BLaER1 treated with 17β-estradiol and CSF1 and Interleukin-3, amounts not matched to agents 10 nM and 100 nM (cell line): Measurements from ENCODE around the gene TMEM63A.
"Not testable (repeated sequence)": the region's sequence is repeated elsewhere in the genome, so short reads cannot be mapped to it uniquely, and the experiment has no call there.

Experiments
- H3K27ac ChIP-seq, 11 experiments: shearing (Covaris generic); formaldehyde crosslinking; 2 replicates each; pipeline ENCODE4 v1.8.1; 2022
- H3K27me3 ChIP-seq, 11 experiments: shearing (Covaris generic); formaldehyde crosslinking; 2 replicates each; pipeline ENCODE4 v1.8.1; 2022
- H3K36me3 ChIP-seq, 11 experiments: shearing (Covaris generic); formaldehyde crosslinking; 2 replicates each; pipeline ENCODE4 v1.8.1; 2022
- H3K4me1 ChIP-seq, 10 experiments: shearing (Covaris generic); formaldehyde crosslinking; 2 replicates each; pipeline ENCODE4 v1.8.1; 2022
- H3K4me2 ChIP-seq, 11 experiments: shearing (Covaris generic); formaldehyde crosslinking; 2 replicates each; pipeline ENCODE4 v1.8.1; 2022
- H3K4me3 ChIP-seq, 10 experiments: shearing (Covaris generic); formaldehyde crosslinking; 2 replicates each; pipeline ENCODE4 v1.8.1; 2022
- H3K9ac ChIP-seq, 11 experiments: shearing (Covaris generic); formaldehyde crosslinking; 2 replicates each; pipeline ENCODE4 v1.8.1; 2022
- H3K9me3 ChIP-seq, 11 experiments: shearing (Covaris generic); formaldehyde crosslinking; replicated peaks in 1 of 11; 2 replicates each; pipeline ENCODE4 v1.8.1; 2022
- H4K20me1 ChIP-seq, 11 experiments: shearing (Covaris generic); formaldehyde crosslinking; 2 replicates each; pipeline ENCODE4 v1.8.1; 2022
- Cebpa-rat ChIP-seq, 11 experiments: shearing (Covaris generic); IDR thresholded peaks; 2 replicates each; pipeline ENCODE4 v1.8.1; 2022

Gene TMEM63A

DNA sequence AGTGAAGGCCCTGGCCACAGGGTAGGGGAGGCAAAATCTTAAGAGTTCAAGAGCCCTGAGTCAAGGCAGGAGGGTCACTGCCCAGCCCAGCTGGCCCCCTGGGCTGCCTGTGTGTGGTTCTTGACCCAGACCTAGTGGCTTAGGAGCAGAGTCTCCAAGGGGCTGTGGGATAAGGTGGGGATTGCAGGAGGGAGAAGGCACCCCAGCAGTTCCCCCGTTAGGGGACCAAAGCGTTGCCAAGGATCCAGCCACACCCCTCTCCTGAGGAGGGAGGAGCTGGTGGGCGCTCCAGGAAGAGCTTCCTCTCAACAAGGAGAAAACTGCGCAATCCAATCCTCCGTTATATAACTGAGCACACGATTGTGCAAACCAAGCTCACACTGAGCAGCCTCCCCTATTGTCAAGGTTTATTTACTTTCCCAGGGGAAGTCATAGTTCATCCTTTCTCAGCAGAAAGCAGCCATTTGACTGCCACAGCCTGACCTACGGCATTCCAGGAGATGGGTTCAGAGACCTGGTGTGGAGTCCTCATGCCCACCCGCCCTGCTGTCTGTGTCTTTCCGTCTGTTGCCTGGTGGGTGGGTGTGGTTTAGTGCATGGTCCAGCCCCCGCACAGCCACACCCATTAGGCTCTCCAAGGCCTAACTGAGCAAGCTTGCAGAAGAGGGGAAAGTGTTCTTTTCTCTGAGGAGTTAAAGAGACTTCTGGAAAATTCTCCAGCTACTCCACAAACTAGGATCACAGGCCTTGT is 68.8 kb downstream of the TMEM63A start:
- H3K36me3 ChIP-seq, result no peaks in the 10 kb centered on the region
- H3K27me3 ChIP-seq, result peaks cover 0 to 9% (median 0%) of the 10 kb centered on the region in 11 experiments; a peak in 4 of 22 replicates
- H3K4me1 ChIP-seq, result peaks cover 30 to 48% (median 43%) of the 10 kb centered on the region in 10 experiments
- peak in 2 of 11 experiments; percentile 27 to 36; a peak in 1 of 22 replicates for TF ChIP-seq Cebpa-rat (IDR thresholded peaks at IDR 0.05)
- H3K9me3 ChIP-seq, result no peaks in the 10 kb centered on the region
- H3K9ac ChIP-seq, result no peak overlapping the region
- H3K4me2 ChIP-seq, result peak overlapping the region in 10 of 11 experiments; percentile 20 to 59 (median 38); a peak in 18 of 22 replicates
- peaks cover 0 to 13% (median 5%) of the 10 kb centered on the region in 11 experiments; a peak in 8 of 22 replicates for H4K20me1 ChIP-seq
- no peak overlapping the region; a peak in 1 of 22 replicates for H3K27ac ChIP-seq
- H3K4me3 ChIP-seq, result no peak overlapping the region

DNA sequence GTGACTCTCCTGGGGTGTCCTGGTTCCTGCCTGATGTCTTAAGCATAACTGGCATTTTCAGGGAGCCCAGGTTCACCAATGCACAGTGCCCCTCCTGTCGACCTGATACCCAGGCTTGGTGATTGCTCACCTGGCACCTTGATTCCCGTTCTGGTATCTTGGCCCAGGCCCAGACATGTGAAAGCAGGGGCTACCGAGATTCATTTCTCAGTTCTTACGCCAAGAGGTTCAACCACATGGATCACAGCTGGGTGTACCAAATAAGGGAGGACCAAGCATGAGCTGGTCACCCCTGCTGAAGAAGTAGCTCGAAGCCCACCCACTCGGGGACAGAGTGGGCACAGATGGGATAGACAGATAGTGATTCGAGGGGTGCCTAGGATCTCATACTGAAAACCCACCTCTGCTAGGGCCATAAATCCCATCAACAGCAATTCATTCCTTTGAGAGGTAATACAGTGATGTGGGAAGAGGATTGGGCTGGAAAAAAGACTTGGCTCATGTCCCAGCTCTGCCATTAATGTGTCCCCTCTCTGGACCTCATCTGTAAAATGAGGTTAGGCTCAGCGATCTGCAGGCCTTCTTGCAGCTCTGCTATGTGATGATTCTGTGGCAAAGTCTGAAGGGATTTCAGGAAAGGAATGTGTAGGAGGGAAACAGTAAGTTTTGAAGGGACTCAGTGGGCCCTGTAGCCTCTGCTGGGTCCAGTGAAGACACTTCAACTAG is 69.5 kb downstream of the TMEM63A start:
- H3K36me3 ChIP-seq, result no peaks in the 10 kb centered on the region
- no peak overlapping the region for H3K4me3 ChIP-seq
- TF ChIP-seq Cebpa-rat (IDR thresholded peaks at IDR 0.05), result no peak
- H3K9ac ChIP-seq, result no peak overlapping the region
- H3K4me1 ChIP-seq, result peaks cover 26 to 41% (median 37%) of the 10 kb centered on the region in 10 experiments
- peaks cover 0 to 13% (median 5%) of the 10 kb centered on the region in 11 experiments; a peak in 8 of 22 replicates for H4K20me1 ChIP-seq
- H3K4me2 ChIP-seq, result peak overlapping the region in 5 of 11 experiments; percentile 26 to 59 (median 44); a peak in 7 of 22 replicates
- no peaks in the 10 kb centered on the region for H3K9me3 ChIP-seq
- H3K27ac ChIP-seq, result no peak overlapping the region; a peak in 1 of 22 replicates
- H3K27me3 ChIP-seq, result peaks cover 0 to 9% (median 0%) of the 10 kb centered on the region in 11 experiments; a peak in 4 of 22 replicates

DNA sequence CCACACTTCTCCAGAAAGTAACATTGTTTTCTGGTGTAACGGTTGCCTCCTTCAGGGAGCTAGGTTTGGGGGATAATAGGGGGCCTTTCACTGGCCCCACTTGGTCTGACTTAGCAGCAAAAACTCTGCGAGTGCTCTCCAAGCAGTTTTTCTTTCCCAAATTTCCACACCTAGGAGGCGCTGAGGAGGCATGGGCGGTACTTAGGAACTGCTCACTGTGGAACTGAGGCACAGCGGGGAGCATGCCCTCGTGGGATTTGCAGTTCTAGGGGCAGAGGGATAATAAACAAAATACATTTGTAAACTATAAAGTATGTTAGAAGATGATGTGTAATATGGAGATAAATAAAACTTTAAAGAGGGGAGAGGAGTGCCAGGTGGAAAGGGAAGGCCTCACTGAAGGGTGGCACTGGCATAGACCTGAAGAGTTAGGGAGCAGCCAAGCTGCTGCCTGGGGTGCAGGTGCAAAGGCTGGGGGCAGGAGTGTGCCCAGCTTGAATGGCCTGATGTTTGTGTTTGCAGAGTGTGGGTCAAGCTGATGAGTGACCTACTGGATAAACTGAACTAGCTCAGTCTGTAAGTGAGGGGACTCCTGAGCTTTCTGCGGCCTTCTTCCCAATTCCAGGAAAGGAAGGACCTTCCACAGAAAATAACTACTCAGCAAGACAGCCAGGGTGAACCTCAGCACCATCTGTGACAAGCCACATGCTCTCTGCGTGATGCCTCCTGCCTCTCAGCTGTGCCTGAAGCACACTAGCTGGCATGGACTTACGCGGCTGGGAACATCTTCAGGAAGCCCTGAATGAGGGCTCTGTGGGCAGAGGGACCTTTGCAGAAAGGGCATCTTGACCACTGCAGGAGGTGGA is 70.3 kb downstream of the TMEM63A start:
- H3K27ac ChIP-seq, result no peak overlapping the region
- peaks cover 0 to 13% (median 5%) of the 10 kb centered on the region in 11 experiments; a peak in 8 of 22 replicates for H4K20me1 ChIP-seq
- H3K27me3 ChIP-seq, result peaks cover 0 to 9% (median 0%) of the 10 kb centered on the region in 11 experiments; a peak in 4 of 22 replicates
- H3K36me3 ChIP-seq, result no peaks in the 10 kb centered on the region
- H3K4me1 ChIP-seq, result peaks cover 21 to 34% (median 30%) of the 10 kb centered on the region in 10 experiments; a peak in 19 of 20 replicates
- H3K9me3 ChIP-seq, result no peaks in the 10 kb centered on the region
- H3K9ac ChIP-seq, result no peak overlapping the region
- H3K4me2 ChIP-seq, result peak overlapping the region in 4 of 11 experiments; percentile 89 to 96 (median 93); a peak in 6 of 22 replicates
- no peak overlapping the region for H3K4me3 ChIP-seq
- TF ChIP-seq Cebpa-rat (IDR thresholded peaks at IDR 0.05), result no peak

DNA sequence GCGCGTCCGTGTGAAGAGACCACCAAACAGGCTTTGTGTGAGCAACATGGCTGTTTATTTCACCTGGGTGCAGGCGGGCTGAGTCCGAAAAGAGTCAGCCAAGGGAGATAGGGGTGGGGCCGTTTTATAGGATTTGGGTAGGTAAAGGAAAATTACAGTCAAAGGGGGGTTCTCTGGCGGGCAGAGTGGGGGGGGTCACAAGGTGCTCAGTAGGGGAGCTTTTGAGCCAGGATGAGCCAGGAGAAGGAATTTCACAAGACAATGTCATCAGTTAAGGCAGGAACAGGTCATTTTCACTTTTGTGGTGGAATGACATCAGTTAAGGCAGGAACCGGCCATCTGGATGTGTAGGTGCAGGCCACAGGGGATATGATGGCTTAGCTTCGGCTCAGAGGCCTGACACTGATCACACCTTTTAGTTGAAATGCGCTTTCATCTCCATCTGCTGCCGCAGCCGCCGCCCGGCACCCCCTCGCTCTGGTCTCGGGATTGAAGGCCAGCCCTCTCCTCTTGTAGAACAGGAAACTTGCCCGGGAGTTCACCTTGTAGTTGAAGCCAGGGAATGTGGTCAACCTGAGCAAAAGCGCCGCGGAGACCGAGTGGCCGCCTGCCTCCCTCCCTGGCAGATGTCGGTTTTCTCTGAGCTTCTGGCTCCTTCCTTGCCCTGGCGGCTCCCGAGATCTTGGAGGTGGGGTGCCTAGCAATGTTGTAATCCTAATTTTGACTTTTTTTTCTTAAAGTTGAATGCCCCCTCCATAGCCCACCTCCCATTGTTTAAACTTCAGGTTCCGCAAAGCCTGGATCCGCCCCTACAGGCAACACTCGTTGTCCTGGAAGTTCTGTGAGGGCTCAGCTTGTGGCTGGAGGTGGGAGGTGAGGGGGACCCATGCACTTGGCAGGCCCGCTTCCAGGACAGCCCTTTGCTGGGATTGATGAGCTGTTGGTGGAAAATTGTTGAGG is 71.3 kb downstream of the TMEM63A start:
- H3K9ac ChIP-seq, result peak overlapping the region; percentile 72 to 84 (median 81)
- H3K4me2 ChIP-seq, result peak overlapping the region; percentile 86 to 97 (median 93)
- peak overlapping the region; percentile 64 to 86 (median 74) for H3K4me3 ChIP-seq
- not testable (repeated sequence) for H3K9me3 ChIP-seq, H3K27me3 ChIP-seq, H3K36me3 ChIP-seq
- peaks cover 21 to 33% (median 30%) of the 10 kb centered on the region in 10 experiments; a peak in 19 of 20 replicates for H3K4me1 ChIP-seq
- H3K27ac ChIP-seq, result peak overlapping the region in 9 of 11 experiments; percentile 41 to 78 (median 63); a peak in 12 of 22 replicates
- H4K20me1 ChIP-seq, result peaks cover 0 to 13% (median 5%) of the 10 kb centered on the region in 11 experiments; a peak in 8 of 22 replicates

DNA sequence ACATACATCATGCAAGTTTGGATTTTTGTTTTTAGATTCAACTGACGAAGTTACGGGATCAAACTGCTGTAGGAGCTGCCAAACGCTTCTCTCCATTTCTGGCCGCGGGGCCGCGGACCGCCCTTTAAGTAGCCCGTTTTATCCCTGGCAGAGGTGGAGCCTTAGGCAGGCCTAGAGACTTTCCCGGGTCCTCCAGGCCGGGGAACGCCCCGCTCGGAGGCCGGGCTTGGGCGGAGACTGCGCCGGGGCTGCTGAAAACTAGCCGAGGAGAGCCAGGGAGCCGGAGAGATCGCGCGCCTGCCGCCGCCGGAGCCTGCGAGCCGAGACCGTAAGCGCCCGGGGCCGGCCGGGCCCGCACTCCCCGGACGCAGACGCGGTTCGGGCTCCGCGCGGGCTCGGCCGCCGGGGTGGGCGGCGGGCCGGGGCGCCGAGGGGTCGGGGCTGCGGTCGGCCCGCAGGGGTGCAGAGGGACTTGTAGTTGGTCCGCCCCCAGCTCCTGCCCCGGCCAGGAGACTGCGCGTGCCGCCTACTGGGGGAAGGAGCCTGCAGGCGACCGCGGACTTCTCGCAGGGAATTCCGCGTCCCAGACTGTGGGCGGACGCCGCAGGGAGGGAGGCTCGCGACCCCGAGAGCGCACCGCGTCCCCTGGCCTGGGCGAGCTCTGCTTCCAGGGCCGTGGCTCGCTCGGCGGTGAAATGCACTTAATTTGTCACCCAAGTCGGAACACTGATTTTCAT is 72.2 kb downstream of the TMEM63A start, which contains the start of gene EPHX1:
Gene EPHX1, plus strand, starts transcription at position 283 of the 737 bp plus-strand sequence. CDS start 18,606 bp downstream, outside the sequence.
- no peaks in the 10 kb centered on the region for H3K36me3 ChIP-seq
- peak within 1 kb of the TSS; percentile 86 to 97 (median 93) for H3K4me2 ChIP-seq
- peaks cover 21 to 39% (median 31%) of the 10 kb centered on the region in 10 experiments; a peak in 19 of 20 replicates for H3K4me1 ChIP-seq
- peak within 1 kb of the TSS; percentile 64 to 86 (median 74) for H3K4me3 ChIP-seq
- H3K9ac ChIP-seq, result peak within 1 kb of the TSS; percentile 72 to 84 (median 81)
- TF ChIP-seq Cebpa-rat (IDR thresholded peaks at IDR 0.05), result no peak
- H3K9me3 ChIP-seq, result no peaks in the 10 kb centered on the region
- peaks cover 0 to 9% (median 0%) of the 10 kb centered on the region in 11 experiments; a peak in 4 of 22 replicates for H3K27me3 ChIP-seq
- H3K27ac ChIP-seq, result peak within 1 kb of the TSS; percentile 41 to 78 (median 64); a peak in 21 of 22 replicates
- H4K20me1 ChIP-seq, result peaks cover 0 to 13% (median 5%) of the 10 kb centered on the region in 11 experiments; a peak in 8 of 22 replicates

DNA sequence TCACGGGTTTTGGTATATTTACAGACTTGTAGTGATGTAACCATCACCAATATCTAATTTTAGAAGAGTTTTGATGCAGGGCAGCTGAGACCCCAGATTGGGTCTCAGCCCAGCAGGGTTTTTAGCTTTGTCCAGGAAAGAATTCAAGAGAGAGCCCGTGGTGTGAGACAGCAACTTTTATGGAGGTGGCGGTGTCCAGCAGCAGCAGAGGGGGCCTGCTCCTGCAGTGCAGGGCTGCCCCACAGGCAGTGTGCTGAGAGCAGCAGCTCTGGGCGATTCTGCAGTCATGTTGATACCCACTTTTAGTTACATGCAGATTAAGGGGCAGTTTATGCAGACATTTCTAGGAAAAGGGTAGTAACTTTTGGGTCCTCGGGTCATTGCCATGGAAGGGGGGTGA is 74.0 kb downstream of the TMEM63A start:
- Histone ChIP-seq H3K4me3 (no peak overlapping the region), H3K4me2 (no peak overlapping the region), H3K27me3 (peaks cover 0 to 9% (median 0%) of the 10 kb centered on the region in 11 experiments; a peak in 4 of 22 replicates), H3K9ac (no peak overlapping the region), H3K4me1 (peaks cover 13 to 26% (median 18%) of the 10 kb centered on the region in 10 experiments; a peak in 18 of 20 replicates), H3K27ac (no peak overlapping the region), H4K20me1 (peaks cover 0 to 13% (median 5%) of the 10 kb centered on the region in 11 experiments; a peak in 8 of 22 replicates), H3K36me3 (0 out of 22 replicates have a peak, but pooled peaks cover 0 to 3% (median 0%) of the 10 kb centered on the region in 11 experiments), H3K9me3 (no peaks in the 10 kb centered on the region)
- no peak for TF ChIP-seq Cebpa-rat (IDR thresholded peaks at IDR 0.05)

DNA sequence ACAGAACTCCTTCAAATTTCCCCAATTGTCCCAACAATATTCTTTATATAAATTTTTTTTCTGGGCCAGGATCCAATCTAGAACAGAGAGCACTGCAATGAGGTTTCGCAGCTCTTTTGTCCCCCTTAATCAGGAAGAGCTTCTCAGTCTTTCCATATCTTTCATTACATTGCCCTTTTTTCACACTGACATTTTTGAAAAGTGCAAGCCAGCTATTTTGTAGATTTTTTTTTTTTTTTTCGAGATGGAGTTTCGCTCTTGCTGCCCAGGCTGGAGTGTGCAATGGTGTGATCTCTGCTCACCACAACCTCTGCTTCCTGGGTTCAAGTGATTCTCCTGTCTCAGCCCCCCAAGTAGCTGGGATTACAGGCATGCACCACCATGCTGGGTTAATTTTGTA is 75.4 kb downstream of the TMEM63A start:
- peaks cover 0 to 11% (median under 1%) of the 10 kb centered on the region in 11 experiments; a peak in 7 of 22 replicates for H4K20me1 ChIP-seq
- H3K27me3 ChIP-seq, H3K9ac ChIP-seq, H3K27ac ChIP-seq, H3K4me2 ChIP-seq, H3K36me3 ChIP-seq, H3K4me3 ChIP-seq, H3K9me3 ChIP-seq: not testable (repeated sequence)
- peaks cover 13 to 24% (median 16%) of the 10 kb centered on the region in 10 experiments; a peak in 17 of 20 replicates for H3K4me1 ChIP-seq
